A673 (cell line): ENCODE measurements around the gene AHCYL2.

Experiments
- CTCF ChIP-seq: fragments of 300-800, 200-600 bp; sonication (generic); conservative IDR thresholded peaks from 2 replicates; pipeline ENCODE4 v1.5.1; 2017; ENCODE audit warnings: low read depth, mild to moderate bottlenecking, antibody characterized with exemption, low read length, moderate library complexity, mixed read lengths
- EZH2 ChIP-seq: fragments of 200-600 bp; sonication (generic); IDR thresholded peaks from 2 replicates; pipeline ENCODE4 v1.6.1; 2017; ENCODE audit warnings: borderline replicate concordance, low read depth, mild to moderate bottlenecking, mixed read lengths, antibody characterized with exemption, low read length; ENCODE audit not compliant: poor library complexity, severe bottlenecking

GRCh38 chr7:129367700-129368388, 143.0 kb downstream of the AHCYL2 start:
- TF ChIP-seq CTCF = peak; percentile 95
- no peak for TF ChIP-seq EZH2
